Upper lobe of left lung (tissue), 6 donors: ENCODE results near the gene DICER1. TPM values are rescaled to one million over a fixed set of nuclear protein-coding genes. Genes with fewer than 3 reads are reported as not detected.
A peak's percentile ranks its signal among the peaks of the same experiment; 100 is the strongest.

ENCODE experiments used
- ATAC-seq, 2 donors: fragments of 200-7000 bp; cut with Tn5 transposase; one replicate each; pipeline ENCODE4 v1.9.1; 2022; ENCODE audit warnings: mild to moderate bottlenecking in 2 of 2, moderate library complexity in 2 of 2; ENCODE audit not compliant: low FRiP score in 2 of 2
- DNase-seq, 2 donors: peaks; one replicate each; pipeline ENCODE4 v3.0.0-alpha.2; 2019 to 2020
- H3K27ac ChIP-seq, 4 donors: fragments of 200-600 bp; sonication (generic); one replicate each; pipeline ENCODE4 v1.5.1; 2016 to 2019
- H3K27me3 ChIP-seq, 4 donors: fragments of 200-600 bp; sonication (generic); one replicate each; pipeline ENCODE4 v1.5.1; 2017 to 2019
- H3K36me3 ChIP-seq, 4 donors: fragments of 200-600 bp; sonication (generic); one replicate each; pipeline ENCODE4 v1.5.1; 2016 to 2019
- H3K4me1 ChIP-seq, 4 donors: fragments of 200-600 bp; sonication (generic); one replicate each; pipeline ENCODE4 v1.5.1; 2018 to 2019
- H3K4me3 ChIP-seq, 4 donors: fragments of 200-600 bp; sonication (generic); one replicate each; pipeline ENCODE4 v1.5.1; 2017 to 2019; ENCODE audit warnings: mild to moderate bottlenecking in 2 of 4, moderate library complexity in 1 of 4
- H3K9me3 ChIP-seq, 4 donors: fragments of 200-600 bp; sonication (generic); one replicate each; pipeline ENCODE4 v1.5.1; 2018 to 2019
- EP300 ChIP-seq, 4 donors: sonication (generic); formaldehyde crosslinking; IDR thresholded peaks; one replicate each; pipeline ENCODE4 v1.5.1; 2017; ENCODE audit warnings: antibody characterized with exemption in 4 of 4, control low read depth in 2 of 4
- POLR2A ChIP-seq, 4 donors: fragments of 450-650 bp; IDR thresholded peaks; one replicate each; pipeline ENCODE4 v1.5.1; 2016 to 2017; ENCODE audit warnings: antibody characterized with exemption in 4 of 4, mild to moderate bottlenecking in 2 of 4
- POLR2AphosphoS5 ChIP-seq, 2 donors: sonication (generic); formaldehyde crosslinking; IDR thresholded peaks; one replicate each; pipeline ENCODE4 v1.5.1; 2017; ENCODE audit warnings: antibody characterized with exemption in 2 of 2
- WGBS, 2 donors: methylation state at CpG; one replicate each; pipeline ENCODE4 v1.1.5; 2017 to 2018; 5-methylcytosine and 5-hydroxymethylcytosine counted together
- total RNA-seq, 6 donors: library from RNA; depleted of rRNA in 4 of 6; stranded (reverse); fragments of >200 nt in 4 of 6; gene quantifications; one replicate each; pipeline versions ENCODE4 v1.1.0 to v1.2.1, GENCODE V29; 2016 to 2021
- TF ChIP-seq, protein P1 (sequence below), 6 experiments: fragments of 450-650 bp in 4 of 6; fragments of 200-600 bp in 2 of 6; sonication (generic) in 2 of 6; IDR thresholded peaks; one replicate each; pipeline ENCODE4 v1.5.1; 2016 to 2019; ENCODE audit warnings: antibody characterized with exemption in 6 of 6
- donor health status: DM: no; HTN: no; CAD: no; lungs with moderate emphysema.
- donor health status: DM: no; HTN: yes; CAD: no; lungs with severe emphysema.

The DICER1 gene
- total RNA-seq, 6 donors from 2014 or later, result 57.7 to 106 (median 75.1) TPM

DNA sequence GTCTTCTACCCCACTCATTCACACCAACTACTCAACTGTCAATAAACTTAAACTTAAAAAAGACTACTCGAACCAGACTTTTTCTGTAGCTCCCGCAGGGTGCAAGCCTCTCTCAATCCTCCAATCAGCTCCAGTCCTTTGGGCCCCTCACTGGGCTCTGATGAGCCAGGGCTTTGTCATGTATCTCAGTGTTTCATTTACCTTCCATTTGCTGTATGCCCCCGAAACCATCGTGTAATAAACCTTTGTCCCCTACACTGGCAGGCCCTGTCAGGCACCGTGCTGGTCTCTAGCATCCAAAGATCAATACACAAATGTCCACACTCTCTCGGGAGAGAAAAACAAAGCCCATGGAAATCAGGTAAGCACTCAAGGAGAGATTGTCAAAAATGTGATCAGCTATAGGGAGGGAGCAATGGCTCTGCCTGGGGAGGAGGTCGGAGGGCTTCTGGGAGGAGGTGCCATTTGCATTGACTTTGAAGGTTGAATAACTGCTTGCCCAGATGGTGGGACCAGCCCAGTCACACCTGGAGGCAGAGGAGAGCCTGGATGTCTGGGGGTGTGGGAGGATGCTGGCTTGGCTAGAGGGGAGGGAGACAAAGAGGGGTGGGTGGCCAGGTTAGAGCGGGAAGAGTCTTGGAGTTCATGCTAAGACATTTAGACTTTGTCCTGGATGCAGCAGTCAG, 42.1 kb upstream of the DICER1 start:
- H3K4me1 ChIP-seq, result peaks cover 0 to 4% (median 0%) of the 10 kb centered on the region in 4 donors
- no peak overlapping the region for H3K27ac ChIP-seq

DNA sequence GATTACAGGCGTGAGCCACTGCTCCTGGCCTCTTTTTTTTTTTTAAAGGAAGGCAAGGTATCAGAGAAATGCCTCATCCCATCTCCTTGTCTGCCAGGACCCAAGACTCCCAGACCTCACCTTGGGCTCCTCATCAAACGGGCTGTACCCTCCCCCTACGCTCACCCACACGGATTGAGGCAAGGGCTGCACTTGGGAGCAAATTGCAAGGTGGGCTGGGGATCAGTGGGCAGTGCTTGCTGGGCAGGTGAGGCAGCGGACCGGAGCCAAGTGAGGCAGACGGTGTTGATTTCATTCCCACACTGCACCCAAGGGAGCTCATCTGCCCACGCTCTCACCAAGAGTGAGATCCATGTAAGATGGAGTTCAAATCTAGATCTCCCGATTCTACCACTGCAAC, 41.0 kb upstream of the DICER1 start:
- Histone ChIP-seq H3K27me3 (no peaks in the 10 kb centered on the region), H3K4me3 (no peak overlapping the region), H3K36me3 (peaks cover 0 to 11% (median 0%) of the 10 kb centered on the region in 4 donors), H3K9me3 (no peaks in the 10 kb centered on the region), H3K4me1 (peaks cover 0 to 4% (median 0%) of the 10 kb centered on the region in 4 donors), H3K27ac (no peak overlapping the region)
- TF ChIP-seq POLR2AphosphoS5 (IDR thresholded peaks at IDR 0.05) (no peak), POLR2A (IDR thresholded peaks at IDR 0.05) (no peak), EP300 (IDR thresholded peaks at IDR 0.05) (no peak)
- TF ChIP-seq, protein P1, sequence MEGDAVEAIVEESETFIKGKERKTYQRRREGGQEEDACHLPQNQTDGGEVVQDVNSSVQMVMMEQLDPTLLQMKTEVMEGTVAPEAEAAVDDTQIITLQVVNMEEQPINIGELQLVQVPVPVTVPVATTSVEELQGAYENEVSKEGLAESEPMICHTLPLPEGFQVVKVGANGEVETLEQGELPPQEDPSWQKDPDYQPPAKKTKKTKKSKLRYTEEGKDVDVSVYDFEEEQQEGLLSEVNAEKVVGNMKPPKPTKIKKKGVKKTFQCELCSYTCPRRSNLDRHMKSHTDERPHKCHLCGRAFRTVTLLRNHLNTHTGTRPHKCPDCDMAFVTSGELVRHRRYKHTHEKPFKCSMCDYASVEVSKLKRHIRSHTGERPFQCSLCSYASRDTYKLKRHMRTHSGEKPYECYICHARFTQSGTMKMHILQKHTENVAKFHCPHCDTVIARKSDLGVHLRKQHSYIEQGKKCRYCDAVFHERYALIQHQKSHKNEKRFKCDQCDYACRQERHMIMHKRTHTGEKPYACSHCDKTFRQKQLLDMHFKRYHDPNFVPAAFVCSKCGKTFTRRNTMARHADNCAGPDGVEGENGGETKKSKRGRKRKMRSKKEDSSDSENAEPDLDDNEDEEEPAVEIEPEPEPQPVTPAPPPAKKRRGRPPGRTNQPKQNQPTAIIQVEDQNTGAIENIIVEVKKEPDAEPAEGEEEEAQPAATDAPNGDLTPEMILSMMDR (IDR thresholded peaks at IDR 0.05), result no peak
- 95% methylated on average over 5 to 9 of the region's 9 CpGs for WGBS, 2 donors
- no peak for DNase-seq
- no peak for ATAC-seq

More for the DNA sequence above, 42.1 kb upstream of the DICER1 start:
- peaks cover 0 to 1% (median 0%) of the 10 kb centered on the region in 4 donors for H3K9me3 ChIP-seq
- 79 to 80% methylated on average over 8 of the region's 8 CpGs for WGBS, 2 donors
- no peaks in the 10 kb centered on the region for H3K27me3 ChIP-seq
- no peak overlapping the region for H3K4me3 ChIP-seq
- no peak for DNase-seq
- ATAC-seq, result no peak
- peaks cover 0 to 13% (median 0%) of the 10 kb centered on the region in 4 donors for H3K36me3 ChIP-seq
- TF ChIP-seq POLR2AphosphoS5 (IDR thresholded peaks at IDR 0.05) (no peak), POLR2A (IDR thresholded peaks at IDR 0.05) (no peak), EP300 (IDR thresholded peaks at IDR 0.05) (no peak)
- TF ChIP-seq, protein P1 (IDR thresholded peaks at IDR 0.05), result no peak

DNA sequence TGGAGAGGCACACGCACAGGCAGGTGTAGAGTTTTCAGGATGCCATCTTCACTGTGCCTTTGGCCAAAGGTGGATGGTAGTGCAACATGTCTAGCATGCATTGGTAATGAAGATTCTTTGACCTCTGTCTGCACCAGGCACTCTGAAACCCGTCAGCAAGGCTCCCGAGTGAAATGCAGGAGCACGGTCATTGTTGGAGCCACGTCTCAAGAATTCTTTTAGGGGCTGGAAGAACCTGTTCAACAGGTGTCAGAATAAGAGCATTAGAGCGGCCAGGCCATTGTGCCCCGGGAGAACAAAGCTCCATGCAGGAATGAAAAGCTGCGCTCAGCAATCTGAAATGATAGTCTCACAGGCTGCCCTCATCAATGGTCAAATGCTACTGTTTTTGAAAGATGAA, 40.2 kb upstream of the DICER1 start:
- peak in 1 of 2 donors; percentile 49 for DNase-seq
- H3K27ac ChIP-seq, result no peak overlapping the region
- no peaks in the 10 kb centered on the region for H3K9me3 ChIP-seq
- WGBS, 2 donors, result 75 to 83% methylated on average over 8 of the region's 8 CpGs
- peaks cover 0 to 3% (median 0%) of the 10 kb centered on the region in 4 donors for H3K36me3 ChIP-seq
- TF ChIP-seq POLR2A (IDR thresholded peaks at IDR 0.05) (no peak), POLR2AphosphoS5 (IDR thresholded peaks at IDR 0.05) (no peak), EP300 (IDR thresholded peaks at IDR 0.05) (no peak)
- TF ChIP-seq, protein P1 (IDR thresholded peaks at IDR 0.05), result no peak
- H3K4me1 ChIP-seq, result peaks cover 0 to 4% (median 0%) of the 10 kb centered on the region in 4 donors
- ATAC-seq, result no peak
- no peaks in the 10 kb centered on the region for H3K27me3 ChIP-seq
- H3K4me3 ChIP-seq, result no peak overlapping the region

DNA sequence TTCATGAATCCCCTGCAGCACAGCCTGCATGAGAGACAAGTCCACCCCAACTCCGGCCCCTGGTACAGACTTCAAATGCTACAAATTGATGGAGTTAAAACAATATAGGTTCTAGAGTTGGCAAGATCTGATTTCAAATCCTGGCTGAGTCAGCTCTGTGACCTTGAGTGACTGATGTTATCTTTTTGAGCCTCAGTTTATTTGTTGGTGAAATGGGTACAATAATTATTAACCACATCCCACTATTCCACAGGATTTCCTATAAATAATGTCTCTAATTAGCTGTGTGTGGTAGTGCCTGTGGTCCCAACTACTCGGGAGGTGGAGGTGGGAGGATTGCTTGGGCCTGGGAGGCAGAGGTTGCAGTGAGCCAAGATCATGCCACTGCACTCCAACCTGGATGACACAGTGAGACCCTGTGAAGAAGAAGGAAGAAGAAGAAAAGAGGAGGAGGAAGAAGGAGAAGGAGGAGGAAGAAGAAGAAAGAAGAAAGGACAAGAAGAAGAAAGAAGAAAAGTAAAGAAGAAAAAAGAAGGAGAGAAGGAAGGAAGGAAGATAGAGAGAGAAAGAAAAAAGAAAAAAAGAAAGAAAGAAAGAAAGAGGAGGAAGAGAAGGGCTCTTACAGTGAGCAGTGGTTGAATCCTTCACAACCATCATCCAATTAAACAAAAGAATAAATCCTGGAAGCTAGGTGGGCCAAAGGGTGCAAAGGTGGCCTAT, 39.7 kb upstream of the DICER1 start:
- no peaks in the 10 kb centered on the region for H3K27me3 ChIP-seq
- H3K36me3 ChIP-seq, result no peaks in the 10 kb centered on the region
- DNase-seq, result no peak
- 71 to 85% methylated on average over 2 of the region's 2 CpGs for WGBS, 2 donors
- TF ChIP-seq, protein P1 (IDR thresholded peaks at IDR 0.05), result no peak
- TF ChIP-seq POLR2AphosphoS5 (IDR thresholded peaks at IDR 0.05) (no peak), EP300 (IDR thresholded peaks at IDR 0.05) (no peak), POLR2A (IDR thresholded peaks at IDR 0.05) (no peak)
- no peak for ATAC-seq
- no peak overlapping the region for H3K4me3 ChIP-seq
- no peaks in the 10 kb centered on the region for H3K9me3 ChIP-seq
- peaks cover 0 to 4% (median 0%) of the 10 kb centered on the region in 4 donors for H3K4me1 ChIP-seq
- H3K27ac ChIP-seq, result no peak overlapping the region
